ENCODE data around the gene ZNF182.
"Not testable (repeated sequence)": the region's sequence is repeated elsewhere in the genome, so short reads cannot be mapped to it uniquely, and the experiment has no call there.

GRCh38 chrX:48027545-48027944 is 23.8 kb upstream of the ZNF182 start:
- TF ChIP-seq CTCF, POLR2A, POLR2AphosphoS5, EP300 (IDR thresholded peaks at IDR 0.05): not testable (repeated sequence)

Data from upper lobe of left lung (tissue), 4 donors.